Brain microvascular endothelial cell (primary cell): ENCODE data around the gene TERT.

ENCODE experiments used
- DNase-seq: peaks from one replicate; pipeline ENCODE4 v3.0.0-alpha.2; 2020
- H3K27ac ChIP-seq: fragments of 250-450 bp; sonication (Bioruptor Pico); 2 replicates; pipeline ENCODE4 v1.5.1; 2020; ENCODE audit warnings: mild to moderate bottlenecking, moderate library complexity
- H3K27me3 ChIP-seq: fragments of 250-450 bp; sonication (Bioruptor Pico); replicated peaks from 2 replicates; pipeline ENCODE4 v1.5.1; 2020; ENCODE audit warnings: mild to moderate bottlenecking
- H3K36me3 ChIP-seq: fragments of 250-450 bp; sonication (Bioruptor Pico); replicated peaks from 2 replicates; pipeline ENCODE4 v1.5.1; 2020; ENCODE audit warnings: mild to moderate bottlenecking
- H3K4me3 ChIP-seq: 2 replicates; pipeline ENCODE4 v1.5.1; 2011; ENCODE audit warnings: low read depth, mild to moderate bottlenecking, control low read depth, low read length, moderate library complexity
- in situ Hi-C: cut with HindIII; loops from 2 replicates; pipeline ENCODE4 v1.10.0; 2017; ENCODE audit warnings: low sequenced_read_pairs, low pct_ligation_motif_present
- TF ChIP-seq, protein P1 (sequence below): IDR thresholded peaks from 2 replicates; pipeline ENCODE4 v1.5.1; 2011; ENCODE audit warnings: low read depth, mild to moderate bottlenecking, moderate library complexity, low read length, control low read depth, inconsistent platforms; ENCODE audit errors: missing control alignments

The TERT gene

GRCh38 chr5:1274471-1274870 lies 20.4 kb downstream of the TERT start:
- TF ChIP-seq, protein P1, sequence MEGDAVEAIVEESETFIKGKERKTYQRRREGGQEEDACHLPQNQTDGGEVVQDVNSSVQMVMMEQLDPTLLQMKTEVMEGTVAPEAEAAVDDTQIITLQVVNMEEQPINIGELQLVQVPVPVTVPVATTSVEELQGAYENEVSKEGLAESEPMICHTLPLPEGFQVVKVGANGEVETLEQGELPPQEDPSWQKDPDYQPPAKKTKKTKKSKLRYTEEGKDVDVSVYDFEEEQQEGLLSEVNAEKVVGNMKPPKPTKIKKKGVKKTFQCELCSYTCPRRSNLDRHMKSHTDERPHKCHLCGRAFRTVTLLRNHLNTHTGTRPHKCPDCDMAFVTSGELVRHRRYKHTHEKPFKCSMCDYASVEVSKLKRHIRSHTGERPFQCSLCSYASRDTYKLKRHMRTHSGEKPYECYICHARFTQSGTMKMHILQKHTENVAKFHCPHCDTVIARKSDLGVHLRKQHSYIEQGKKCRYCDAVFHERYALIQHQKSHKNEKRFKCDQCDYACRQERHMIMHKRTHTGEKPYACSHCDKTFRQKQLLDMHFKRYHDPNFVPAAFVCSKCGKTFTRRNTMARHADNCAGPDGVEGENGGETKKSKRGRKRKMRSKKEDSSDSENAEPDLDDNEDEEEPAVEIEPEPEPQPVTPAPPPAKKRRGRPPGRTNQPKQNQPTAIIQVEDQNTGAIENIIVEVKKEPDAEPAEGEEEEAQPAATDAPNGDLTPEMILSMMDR = no peak
- in situ Hi-C loops = no loop called here
- no peak for DNase-seq

DNA sequence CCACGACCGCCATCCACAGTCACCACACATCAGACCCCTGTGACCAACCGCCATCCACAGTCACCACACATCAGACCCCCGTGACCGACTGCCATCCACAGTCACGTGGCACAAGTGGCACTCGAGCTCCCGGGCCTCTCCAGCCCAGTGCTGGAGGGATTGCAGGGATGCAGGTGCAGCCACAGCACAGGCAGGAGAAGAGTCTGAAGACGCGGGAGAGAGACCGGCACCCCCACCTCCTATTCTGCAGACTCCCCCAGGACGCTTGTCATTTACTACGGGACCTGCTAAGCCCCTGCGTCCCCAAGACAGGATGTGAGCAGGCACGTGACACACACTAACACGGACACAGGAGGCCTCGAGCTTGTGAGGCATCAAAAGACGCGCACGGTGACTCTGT lies 21.1 kb downstream of the TERT start:
- Histone ChIP-seq H3K27ac (no peak overlapping the region), H3K27me3 (no peaks in the 10 kb centered on the region), H3K4me3 (no peak overlapping the region), H3K36me3 (no peaks in the 10 kb centered on the region)
- TF ChIP-seq, protein P1 = no peak
- DNase-seq = no peak
- in situ Hi-C loops = no loop called here

More at GRCh38 chr5:1274471-1274870, 20.4 kb downstream of the TERT start:
- Histone ChIP-seq H3K27me3 (no peaks in the 10 kb centered on the region), H3K27ac (no peak overlapping the region), H3K36me3 (no peaks in the 10 kb centered on the region), H3K4me3 (no peak overlapping the region)

DNA sequence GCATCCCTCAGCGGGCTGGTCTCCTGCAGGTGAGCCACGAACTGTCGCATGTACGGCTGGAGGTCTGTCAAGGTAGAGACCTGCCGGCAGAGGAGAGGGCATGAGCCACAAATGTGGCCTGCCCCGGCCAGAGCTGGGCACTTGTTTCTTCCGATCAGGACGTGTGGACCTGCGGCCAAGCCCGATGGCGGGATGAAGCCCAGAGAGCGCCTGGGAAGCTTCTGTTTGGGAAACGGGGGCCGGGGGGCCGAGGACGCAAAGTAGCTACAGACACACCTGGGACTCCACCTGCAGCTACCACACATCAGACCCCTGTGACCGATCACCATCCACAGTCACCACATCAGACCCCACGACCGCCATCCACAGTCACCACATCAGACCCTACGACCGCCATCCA lies 22.7 kb downstream of the TERT start:
- in situ Hi-C loops = no loop called here
- no peak for DNase-seq
- Histone ChIP-seq H3K36me3 (no peaks in the 10 kb centered on the region), H3K27me3 (no peaks in the 10 kb centered on the region), H3K27ac (no peak overlapping the region), H3K4me3 (no peak overlapping the region)
- TF ChIP-seq, protein P1 = no peak

- no peak for DNase-seq
- no peak overlapping the region for H3K27ac ChIP-seq
- TF ChIP-seq, protein P1 = no peak
- no peaks in the 10 kb centered on the region for H3K36me3 ChIP-seq
- H3K4me3 ChIP-seq = no peak overlapping the region
- in situ Hi-C loops = no loop called here
- H3K27me3 ChIP-seq = no peaks in the 10 kb centered on the region
Measured at GRCh38 chr5:1270933-1271914, 23.6 kb downstream of the TERT start.

- Histone ChIP-seq H3K4me3 (no peak overlapping the region), H3K27me3 (no peaks in the 10 kb centered on the region), H3K27ac (no peak overlapping the region), H3K36me3 (no peaks in the 10 kb centered on the region)
- no peak for DNase-seq
- TF ChIP-seq, protein P1 = no peak
- in situ Hi-C loops = no loop called here
Measured at GRCh38 chr5:1270426-1270825, 24.4 kb downstream of the TERT start.

DNA sequence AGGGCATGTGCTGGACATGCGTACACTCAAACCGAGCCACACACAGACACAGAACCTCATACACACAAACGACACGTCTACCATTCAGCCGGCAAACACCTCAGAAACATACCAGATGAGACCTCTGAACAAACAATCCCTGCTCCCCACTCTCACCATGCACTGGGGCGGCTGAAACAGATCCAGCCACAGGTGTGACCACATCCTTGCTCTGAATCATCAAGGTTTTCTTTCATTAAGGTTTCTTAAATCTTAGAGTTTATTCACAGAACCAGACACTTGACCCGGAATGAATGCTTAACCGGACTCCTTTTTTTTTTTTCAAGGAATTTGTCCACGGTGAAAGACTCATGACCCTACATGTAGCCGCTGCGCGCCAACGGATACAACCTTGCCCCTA lies 26.2 kb downstream of the TERT start:
- Histone ChIP-seq H3K27ac (no peak overlapping the region), H3K36me3 (no peaks in the 10 kb centered on the region), H3K27me3 (no peaks in the 10 kb centered on the region), H3K4me3 (no peak overlapping the region)
- DNase-seq = no peak
- TF ChIP-seq, protein P1 = no peak
- in situ Hi-C loops = no loop called here
